GM12878 (cell line): Measurements from ENCODE around the gene SPINK1. TPM values are rescaled to one million over a fixed set of nuclear protein-coding genes. Genes with fewer than 3 reads are reported as not detected.

Experiments
- ATAC-seq: fragments of 200-7000 bp; cut with Tn5 transposase; 3 replicates; pipeline ENCODE4 v1.9.1; 2020; ENCODE audit warnings: mild to moderate bottlenecking, moderate library complexity
- BruUV-seq: library from RNA; stranded (reverse); fragments of 400-500 nt; replicated peaks from 2 replicates; lab custom pipeline; 2021; lab: Mats Ljungman, UMichigan
- CTCF ChIA-PET: fragments of 300-600 bp; sonication (Branson Sonifier 250); formaldehyde crosslinking; extraction: SDS; loops from one replicate; lab custom pipeline; 2021; ENCODE audit warnings: inconsistent platforms; lab: Yijun Ruan, JAX
- POLR2A ChIA-PET: fragments of 350-600 bp; formaldehyde crosslinking; extraction: SDS; loops from one replicate; lab custom pipeline; 2021; ENCODE audit warnings: inconsistent platforms; lab: Charles Lee
- RAD21 ChIA-PET: fragments of 300-600 bp; sonication (Branson Sonifier 250); formaldehyde crosslinking; loops from one replicate; lab custom pipeline; 2023; ENCODE audit warnings: antibody characterized with exemption; ENCODE audit not compliant: unreplicated experiment; lab: Charles Lee
- SMC1A ChIA-PET: fragments of 300-600 bp; sonication (Branson Sonifier 250); formaldehyde crosslinking; loops from one replicate; lab custom pipeline; 2023; ENCODE audit not compliant: unreplicated experiment, uncharacterized antibody; lab: Charles Lee
- DNase-seq: peaks from one replicate; pipeline ENCODE4 v3.0.0-alpha.2; 2011; ENCODE audit warnings: low read depth, low spot score
- FAIRE-seq: peaks from 3 replicates; lab custom pipeline; 2011; peaks lifted over from hg19 to GRCh38; lab: Jason Lieb, UNC
- H2AFZ ChIP-seq: 2 replicates; pipeline ENCODE4 v1.6.0; 2011; ENCODE audit warnings: low read depth, low read length, control low read depth; ENCODE audit not compliant: control insufficient read depth
- H3K27ac ChIP-seq: 2 replicates; pipeline ENCODE4 v1.5.1; 2011; ENCODE audit warnings: control low read depth; ENCODE audit not compliant: control insufficient read depth, insufficient read depth
- H3K27me3 ChIP-seq, 2 experiments: replicated peaks in 1 of 2; 2 replicates each; pipeline versions ENCODE4 v1.6.0 to v1.6.1; 2011; ENCODE audit warnings: low read length in 1 of 2; ENCODE audit not compliant: control insufficient read depth in 2 of 2, insufficient read depth in 2 of 2
- H3K36me3 ChIP-seq, 2 experiments: 2 replicates each; pipeline ENCODE4 v1.5.1; 2011; ENCODE audit warnings: low read length in 1 of 2; ENCODE audit not compliant: control insufficient read depth in 2 of 2, insufficient read depth in 2 of 2
- H3K4me1 ChIP-seq: 2 replicates; pipeline ENCODE4 v1.6.1; 2011; ENCODE audit warnings: mild to moderate bottlenecking, low read length, moderate library complexity, mixed read lengths; ENCODE audit not compliant: control insufficient read depth, insufficient read depth
- H3K4me2 ChIP-seq: 2 replicates; pipeline ENCODE4 v1.6.0; 2011; ENCODE audit warnings: control low read depth; ENCODE audit not compliant: control insufficient read depth, insufficient read depth
- H3K4me3 ChIP-seq: fragments of 200-600 bp; sonication (generic); 2 replicates; pipeline ENCODE4 v1.5.1; 2016
- H3K79me2 ChIP-seq: 2 replicates; pipeline ENCODE4 v1.6.0; 2011; ENCODE audit warnings: low read length; ENCODE audit not compliant: control insufficient read depth, insufficient read depth
- H3K9ac ChIP-seq: 2 replicates; pipeline ENCODE4 v1.8.0; 2011; ENCODE audit warnings: low read length, control low read depth, mixed read lengths; ENCODE audit not compliant: control insufficient read depth, insufficient read depth
- H3K9me3 ChIP-seq: replicated peaks from 3 replicates; pipeline ENCODE4 v1.5.1; 2011; ENCODE audit warnings: mild to moderate bottlenecking, low read length; ENCODE audit not compliant: control insufficient read depth, insufficient read depth
- H4K20me1 ChIP-seq: 2 replicates; pipeline ENCODE4 v1.6.0; 2011; ENCODE audit not compliant: control insufficient read depth, insufficient read depth
- EP300 ChIP-seq, 2 experiments: fragments of 150-350 bp in 1 of 2; IDR thresholded peaks; 2 replicates each; pipeline ENCODE4 v1.6.1; 2011 to 2012; ENCODE audit warnings: low read depth in 2 of 2, low read length in 2 of 2, borderline replicate concordance in 1 of 2, improper control_type of control experiment in 1 of 2, inconsistent platforms in 1 of 2; ENCODE audit not compliant: control insufficient read depth in 1 of 2
- HDAC6 ChIP-seq: fragments of 200-600 bp; sonication (generic); IDR thresholded peaks from one replicate; pipeline ENCODE4 v1.8.0; 2017; ENCODE audit warnings: antibody characterized with exemption; ENCODE audit not compliant: unreplicated experiment
- LARP7 ChIP-seq: fragments of 450-650 bp; IDR thresholded peaks from 2 replicates; pipeline ENCODE4 v1.6.1; 2017; ENCODE audit warnings: mild to moderate bottlenecking
- MTA3 ChIP-seq: IDR thresholded peaks from 2 replicates; pipeline ENCODE4 v1.6.1; 2012; ENCODE audit warnings: low read length, inconsistent platforms, borderline replicate concordance
- RB1 ChIP-seq: fragments of 450-650 bp; formaldehyde crosslinking; IDR thresholded peaks from 2 replicates; pipeline ENCODE4 v1.6.1; 2017; ENCODE audit warnings: mild to moderate bottlenecking, borderline replicate concordance
- ZBTB4 ChIP-seq: fragments of 450-650 bp; formaldehyde crosslinking; IDR thresholded peaks from 2 replicates; pipeline ENCODE4 v1.4.0; 2022; ENCODE audit warnings: mild to moderate bottlenecking, moderate library complexity
- ZNF217 ChIP-seq: fragments of 450-650 bp; IDR thresholded peaks from 2 replicates; pipeline ENCODE4 v1.6.1; 2017; ENCODE audit warnings: antibody characterized with exemption, mild to moderate bottlenecking
- ZNF622 ChIP-seq: fragments of 450-650 bp; IDR thresholded peaks from 2 replicates; pipeline ENCODE4 v1.6.1; 2017; ENCODE audit warnings: mild to moderate bottlenecking, inconsistent platforms
- WGBS: methylation state at CpG from one replicate; pipeline ENCODE4 v1.1.6; 2016; ENCODE audit warnings: low lambda C conversion rate; ENCODE audit not compliant: insufficient replicate concordance, insufficient coverage; ENCODE audit errors: missing lambda C conversion rate; 5-methylcytosine and 5-hydroxymethylcytosine counted together
- in situ Hi-C: fragments of 300-500 bp; cut with MboI; formaldehyde crosslinking; loops from 9 replicates; pipeline ENCODE4 v1.14.3; 2018; ENCODE audit warnings: mixed read lengths
- intact Hi-C: fragments of 100-400 bp; cut with micrococcal nuclease; formaldehyde crosslinking; loops from one replicate; pipeline ENCODE4 v1.14.2; 2022; ENCODE audit not compliant: unreplicated experiment
- polyA plus RNA-seq, 11 experiments: library from polyadenylated mRNA; depleted of rRNA in 4 of 11; unstranded in 6 of 11; stranded (reverse) in 5 of 11; fragments of >200 nt; fragmentation: Nextera tagmentation in 4 of 11; fragmentation: Illumina TruSeq in 1 of 11; extraction: Ambion mirVana in 4 of 11; extraction: Trizol in 1 of 11; gene quantifications; 1 replicate in 1 of 11; 2 replicates in 10 of 11; pipeline versions ENCODE4 v1.2.1 to v1.2.3, GENCODE V29; 2011 to 2016; ENCODE audit warnings: inconsistent platforms in 2 of 11, missing spikeins in 2 of 11, low read depth in 1 of 11
- total RNA-seq, 4 experiments: library from RNA; depleted of rRNA in 3 of 4; stranded (reverse); fragments of >200 nt in 3 of 4; fragmentation: Illumina TruSeq in 1 of 4; extraction: Trizol in 1 of 4; gene quantifications; 2 replicates each; pipeline versions ENCODE4 v1.2.1 to v1.2.3, GENCODE V29; 2013 to 2021
- TF ChIP-seq, protein P1 (sequence below): fragments of 450-650 bp; IDR thresholded peaks from 2 replicates; pipeline ENCODE4 v1.6.1; 2017; ENCODE audit warnings: mild to moderate bottlenecking

SPINK1 gene
- total and polyA plus RNA-seq, 10 of the 15 experiments (the other 5 are each of a cell fraction or from before 2014, with no cell fraction given), result 3.6 TPM; not detected in 9

GRCh38 chr5:147780924-147781573 lies 50.4 kb downstream of the SPINK1 start:
- no peaks in the 10 kb centered on the region for H3K4me1 ChIP-seq
- H3K9ac ChIP-seq, result no peak overlapping the region
- no peak for TF ChIP-seq EP300 (IDR thresholded peaks at IDR 0.05; ENCODE audit: borderline replicate concordance in 1 of 2, control insufficient read depth in 1 of 2, low read depth in 2 of 2, low read length in 2 of 2)
- no peak for TF ChIP-seq RB1
- POLR2A ChIA-PET, result no interaction called here
- in situ Hi-C loops (no loop called here), intact Hi-C loops (no loop called here)
- RAD21 ChIA-PET, result no interaction called here
- no peaks in the 10 kb centered on the region for H3K27me3 ChIP-seq
- no peak overlapping the region for H3K4me2 ChIP-seq
- BruUV-seq, result no TSS peak
- FAIRE-seq (no peak), ATAC-seq (no peak), DNase-seq (no peak)
- H3K79me2 ChIP-seq, result no peaks in the 10 kb centered on the region
- SMC1A ChIA-PET, result interaction anchor here (0.6 kb wide), 1 partner anchor 322 kb away, joined by 3 read pairs; no protein-coding TSS in a partner anchor
- H4K20me1 ChIP-seq, result no peaks in the 10 kb centered on the region
- WGBS, result 17% methylated on average over 5 of the region's 5 CpGs
- CTCF ChIA-PET, result no interaction called here
- H3K27ac ChIP-seq, result no peak overlapping the region
- H3K4me3 ChIP-seq, result no peak overlapping the region
- H2AFZ ChIP-seq, result no peak overlapping the region
- no peaks in the 10 kb centered on the region; the same call in 2 of the 3 replicates for H3K9me3 ChIP-seq
- H3K36me3 ChIP-seq, result no peaks in the 10 kb centered on the region

GRCh38 chr5:147779694-147780093 lies 51.8 kb downstream of the SPINK1 start:
- intact Hi-C loops (no loop called here), in situ Hi-C loops (no loop called here)
- no TSS peak for BruUV-seq
- no peak for DNase-seq
- POLR2A ChIA-PET, result no interaction called here
- Histone ChIP-seq H3K36me3 (no peaks in the 10 kb centered on the region), H3K27ac (no peak overlapping the region), H2AFZ (no peak overlapping the region), H3K9ac (no peak overlapping the region), H4K20me1 (no peaks in the 10 kb centered on the region), H3K27me3 (no peaks in the 10 kb centered on the region), H3K79me2 (no peaks in the 10 kb centered on the region), H3K4me2 (no peak overlapping the region), H3K4me3 (no peak overlapping the region), H3K4me1 (no peaks in the 10 kb centered on the region), H3K9me3 (no peaks in the 10 kb centered on the region; the same call in 2 of the 3 replicates)
- RAD21 ChIA-PET, result no interaction called here
- no peak for ATAC-seq
- CTCF ChIA-PET, result no interaction called here
- SMC1A ChIA-PET, result no interaction called here
- WGBS, result 0% methylated on average over 1 of the region's 1 CpG
- FAIRE-seq, result no peak
- TF ChIP-seq MTA3, result no peak
- TF ChIP-seq ZNF217, result no peak
- TF ChIP-seq LARP7, result no peak
- no peak for TF ChIP-seq HDAC6
- TF ChIP-seq ZNF622, result no peak
- TF ChIP-seq, protein P1, sequence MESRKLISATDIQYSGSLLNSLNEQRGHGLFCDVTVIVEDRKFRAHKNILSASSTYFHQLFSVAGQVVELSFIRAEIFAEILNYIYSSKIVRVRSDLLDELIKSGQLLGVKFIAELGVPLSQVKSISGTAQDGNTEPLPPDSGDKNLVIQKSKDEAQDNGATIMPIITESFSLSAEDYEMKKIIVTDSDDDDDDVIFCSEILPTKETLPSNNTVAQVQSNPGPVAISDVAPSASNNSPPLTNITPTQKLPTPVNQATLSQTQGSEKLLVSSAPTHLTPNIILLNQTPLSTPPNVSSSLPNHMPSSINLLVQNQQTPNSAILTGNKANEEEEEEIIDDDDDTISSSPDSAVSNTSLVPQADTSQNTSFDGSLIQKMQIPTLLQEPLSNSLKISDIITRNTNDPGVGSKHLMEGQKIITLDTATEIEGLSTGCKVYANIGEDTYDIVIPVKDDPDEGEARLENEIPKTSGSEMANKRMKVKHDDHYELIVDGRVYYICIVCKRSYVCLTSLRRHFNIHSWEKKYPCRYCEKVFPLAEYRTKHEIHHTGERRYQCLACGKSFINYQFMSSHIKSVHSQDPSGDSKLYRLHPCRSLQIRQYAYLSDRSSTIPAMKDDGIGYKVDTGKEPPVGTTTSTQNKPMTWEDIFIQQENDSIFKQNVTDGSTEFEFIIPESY, result no peak
- no peak for TF ChIP-seq ZBTB4 (CRISPR knock-in tag)
